HG03571 (cell line): ENCODE results near the gene COL11A2.

Source experiments
- ATAC-seq: cut with Tn5 transposase; IDR thresholded peaks from one replicate; pipeline ENCODE4 v1.9.1; 2021; ENCODE audit not compliant: unreplicated experiment

COL11A2 gene

GRCh38 chr6:33193619-33194018, 1.4 kb upstream of the COL11A2 start:
- no peak for ATAC-seq

- no peak for ATAC-seq
These were observed 670 bp upstream of the COL11A2 start for GRCh38 chr6:33192671-33193602.

DNA sequence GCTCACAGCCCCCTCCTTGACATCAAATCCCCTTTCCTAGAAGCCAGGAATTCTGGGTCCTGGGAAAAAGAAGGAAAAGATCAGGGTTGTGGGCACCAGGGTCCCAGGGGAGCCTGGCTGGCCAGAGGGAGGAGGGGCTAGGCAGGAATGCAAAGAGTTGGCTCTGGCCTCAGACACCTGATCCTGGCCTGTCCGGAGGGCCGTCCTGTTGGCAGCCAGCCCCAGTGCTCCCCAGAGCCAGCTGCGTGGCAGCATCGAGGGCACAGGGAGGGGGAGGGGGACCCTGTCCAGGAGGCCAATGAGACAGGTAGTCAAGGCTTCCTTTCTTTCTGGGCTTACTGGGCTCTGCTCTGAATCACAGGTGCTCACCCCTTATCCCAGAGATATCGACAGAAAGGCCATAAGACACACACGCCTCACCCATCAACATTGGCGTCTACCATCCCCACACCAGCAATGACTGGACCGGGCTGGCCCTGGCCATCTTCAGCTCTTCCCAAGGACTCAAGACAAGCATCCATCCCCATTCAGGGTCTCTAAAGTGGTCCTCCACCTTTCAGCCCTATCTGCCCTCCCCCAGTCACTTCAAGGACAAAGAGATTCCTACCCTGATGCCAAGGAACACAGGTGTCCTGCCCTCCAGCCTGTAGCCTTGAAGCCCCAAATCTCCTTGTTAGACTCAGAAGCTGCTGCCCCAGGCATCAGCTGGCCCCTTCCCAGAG, 723 bp downstream of the COL11A2 start:
- ATAC-seq = no peak

GRCh38 chr6:33190504-33191107, 1.7 kb downstream of the COL11A2 start:
- no peak for ATAC-seq

- no peak for ATAC-seq
These were observed 2.4 kb downstream of the COL11A2 start for GRCh38 chr6:33189625-33190448.

DNA sequence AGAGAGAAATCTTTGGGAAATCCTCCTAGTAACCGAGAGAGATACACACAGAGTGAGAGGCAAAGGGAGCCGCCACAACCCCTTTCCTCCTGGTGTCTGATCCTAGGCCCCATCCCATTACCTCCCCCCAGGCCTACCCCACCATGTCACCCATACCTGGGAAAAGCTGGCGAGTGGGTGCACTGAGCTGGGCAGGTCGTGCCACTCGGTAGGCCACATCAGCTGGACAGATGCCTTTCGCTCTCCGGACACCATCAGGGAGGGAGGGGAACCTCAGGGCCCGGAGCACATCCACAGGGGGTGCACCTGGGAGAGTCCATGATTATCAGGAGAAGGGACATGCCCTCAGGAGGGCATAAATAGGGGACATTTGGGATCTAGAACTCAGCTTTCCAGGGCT, 3.1 kb downstream of the COL11A2 start:
- ATAC-seq = no peak

DNA sequence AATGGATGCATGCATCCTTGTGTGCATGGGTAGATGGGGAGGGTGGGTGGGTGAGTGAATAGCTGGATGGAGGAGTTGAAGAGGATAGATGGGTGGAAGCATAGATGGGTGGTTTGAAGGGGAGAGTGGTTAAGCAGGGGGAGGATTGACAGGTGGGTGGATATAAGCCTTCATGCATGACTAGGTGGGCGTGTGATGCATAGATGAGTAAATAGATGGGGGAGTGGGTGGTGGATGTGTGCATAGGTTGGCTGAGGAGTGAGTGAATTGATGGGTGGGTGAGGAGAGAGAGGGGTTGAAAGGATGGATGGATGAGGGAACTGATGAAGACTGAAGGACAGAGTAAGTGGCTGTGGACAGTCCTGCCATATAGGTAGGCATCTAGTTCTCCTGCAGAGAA, 4.5 kb downstream of the COL11A2 start:
- no peak for ATAC-seq

DNA sequence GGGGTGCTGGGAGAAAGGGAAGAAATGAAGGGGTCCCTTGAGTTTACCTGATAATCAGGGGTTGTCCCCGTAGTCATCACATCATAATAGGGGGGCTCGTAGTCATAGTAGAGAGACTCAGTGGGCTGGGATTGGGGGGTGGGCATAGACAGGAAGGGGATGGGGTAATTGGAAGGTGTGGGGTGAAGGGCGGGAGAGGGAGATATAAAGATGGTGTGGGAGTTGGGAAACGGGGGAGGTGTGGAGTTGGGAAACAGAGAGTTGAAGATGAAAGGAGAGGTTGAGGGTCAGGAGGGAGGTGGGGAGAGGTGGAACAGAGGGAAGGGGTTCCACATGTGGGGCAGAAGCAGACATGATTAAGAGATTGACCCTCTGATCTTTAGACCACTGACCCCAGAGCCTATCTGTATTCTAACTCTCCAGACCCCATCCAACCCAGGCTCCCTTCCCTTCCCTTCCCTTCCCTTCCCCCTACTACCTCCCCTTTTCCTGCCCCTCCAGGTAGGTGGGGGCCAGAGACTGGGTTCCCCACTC, 6.5 kb downstream of the COL11A2 start:
- no peak for ATAC-seq

- ATAC-seq = no peak
These were observed 7.1 kb downstream of the COL11A2 start for GRCh38 chr6:33185190-33185589.

DNA sequence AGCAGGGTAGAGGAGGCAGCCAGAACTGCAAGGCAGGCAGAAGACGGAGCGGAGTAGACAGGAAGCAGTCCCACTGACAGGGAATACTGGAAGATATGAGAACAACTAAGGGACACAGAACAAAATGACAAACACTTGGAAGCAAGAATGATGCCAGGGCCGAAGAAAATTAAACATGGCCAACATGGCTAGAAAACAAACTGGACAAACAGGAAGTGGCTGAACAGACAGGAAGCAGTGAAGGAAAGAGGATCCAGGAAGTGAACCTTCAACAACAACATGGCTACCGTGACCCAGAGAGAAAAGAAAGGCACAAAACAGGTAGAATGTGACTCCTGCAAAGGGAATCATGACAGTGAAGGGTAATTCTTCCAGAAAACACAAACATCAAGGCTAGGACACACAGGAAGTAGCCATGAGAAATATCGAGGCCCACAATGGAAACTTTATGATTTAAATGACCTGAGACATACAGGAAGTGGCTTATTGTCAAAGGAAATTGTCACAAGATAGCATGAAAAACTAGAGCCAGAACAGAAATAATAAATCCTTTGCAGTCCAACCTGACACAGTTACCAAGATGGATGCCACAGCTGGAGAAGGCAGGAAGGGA, 9.1 kb downstream of the COL11A2 start:
- no peak for ATAC-seq

- ATAC-seq = no peak
These were observed 11.1 kb downstream of the COL11A2 start for GRCh38 chr6:33181141-33181540.

DNA sequence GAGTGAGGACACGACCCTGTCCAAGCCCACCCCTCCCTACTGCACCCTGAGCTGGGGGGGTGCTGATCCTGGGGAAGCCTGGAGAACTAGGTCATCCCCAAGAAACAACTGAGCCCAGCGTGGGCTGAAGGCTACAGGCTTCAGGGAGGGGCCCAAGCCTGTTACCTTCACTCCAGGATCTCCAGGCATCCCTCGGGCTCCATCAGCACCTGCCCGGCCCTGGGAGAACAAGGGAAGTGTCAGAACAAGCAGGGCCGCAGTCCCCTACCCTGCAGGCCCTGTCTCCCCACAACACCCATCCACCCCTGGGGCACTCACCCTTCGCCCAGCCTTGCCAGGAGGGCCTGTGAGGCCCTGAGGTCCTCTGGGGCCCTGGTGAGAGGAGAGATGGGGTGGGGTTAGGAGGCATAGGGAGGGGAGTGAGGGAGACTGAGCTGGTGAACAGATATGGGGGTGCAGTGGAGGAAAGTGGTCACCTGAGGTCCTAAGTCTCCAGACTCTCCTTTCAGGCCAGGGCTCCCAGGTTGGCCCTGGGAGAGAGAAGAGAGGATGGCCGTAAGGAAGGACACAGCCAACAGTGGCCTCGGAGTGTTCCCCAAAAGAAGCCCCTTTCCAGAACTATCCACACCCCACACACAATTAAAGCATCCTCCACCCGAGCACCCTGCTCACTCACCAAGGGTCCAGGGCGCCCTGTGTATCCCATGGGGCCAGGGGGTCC, 13.4 kb downstream of the COL11A2 start:
- ATAC-seq = no peak

- no peak for ATAC-seq
These were observed 14.5 kb downstream of the COL11A2 start for GRCh38 chr6:33177552-33178446.

DNA sequence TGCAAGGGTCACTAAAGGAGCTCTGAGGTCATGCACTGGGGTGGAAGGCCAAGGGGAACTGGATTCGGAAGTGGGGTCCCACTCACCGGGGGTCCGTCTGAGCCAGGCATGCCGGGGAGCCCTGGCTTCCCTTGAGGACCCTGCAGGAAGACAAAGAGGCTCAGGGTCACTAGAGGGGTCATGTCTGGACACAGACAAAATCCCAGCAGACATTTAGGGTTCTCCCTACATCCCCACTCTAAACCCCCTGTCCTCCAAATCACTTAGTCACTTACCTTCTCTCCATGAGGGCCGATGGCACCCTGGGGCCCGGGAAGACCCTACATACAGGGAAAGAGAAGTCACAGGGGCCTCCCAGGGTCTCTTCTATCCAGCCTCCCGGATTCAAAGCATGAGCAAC, 15.4 kb downstream of the COL11A2 start:
- no peak for ATAC-seq

- ATAC-seq = no peak
These were observed 16.7 kb downstream of the COL11A2 start for GRCh38 chr6:33175436-33176069.

DNA sequence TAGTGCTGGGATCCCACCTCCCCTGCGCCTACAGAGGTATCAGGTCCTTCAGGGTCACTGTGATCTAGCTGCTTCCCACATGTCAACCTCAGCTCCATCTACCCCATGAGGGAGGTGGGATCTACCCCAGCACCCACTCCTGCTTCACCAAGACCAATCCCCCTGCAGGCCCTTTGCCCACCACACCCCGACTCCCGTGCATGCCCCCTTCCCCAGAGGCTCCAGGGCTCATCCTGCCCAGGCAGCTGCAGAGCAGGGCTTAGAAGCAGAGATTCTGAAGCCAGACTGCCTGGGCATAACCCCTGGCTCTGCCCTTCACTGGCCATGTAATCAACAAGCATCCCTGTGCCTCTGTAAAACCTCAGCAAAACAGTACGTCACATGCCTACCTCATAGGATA, 17.5 kb downstream of the COL11A2 start:
- ATAC-seq = no peak

DNA sequence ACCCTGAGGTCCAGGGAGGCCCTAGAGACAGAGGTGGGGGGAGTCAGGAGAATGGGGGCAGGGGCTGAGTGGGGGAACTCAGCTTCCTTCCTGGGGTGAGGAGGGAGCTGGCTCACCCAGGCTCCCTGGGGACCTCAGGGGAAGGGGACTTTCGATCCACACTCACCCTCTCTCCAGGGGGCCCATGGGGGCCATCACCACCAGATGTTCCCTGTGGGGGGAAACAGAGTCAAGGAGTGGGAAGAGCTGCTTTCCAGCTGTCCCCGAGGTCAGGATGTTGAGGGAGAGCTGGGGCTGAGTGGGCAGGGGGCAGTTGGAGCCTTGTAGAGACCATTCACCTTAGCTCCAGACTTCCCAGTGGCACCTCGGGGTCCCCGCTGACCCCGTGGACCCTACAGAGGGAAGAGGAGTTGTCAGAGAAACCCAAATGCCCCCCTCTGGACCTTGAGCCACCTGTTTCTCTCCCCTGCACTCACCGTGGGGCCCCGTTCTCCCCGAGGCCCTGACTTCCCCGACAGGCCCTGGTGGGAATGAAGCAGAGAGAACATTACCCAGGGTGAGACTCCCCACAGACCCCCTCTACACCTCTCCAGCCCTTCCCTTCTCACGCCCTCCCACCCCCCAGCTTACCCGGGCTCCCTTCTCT, 18.6 kb downstream of the COL11A2 start:
- ATAC-seq = no peak
